ENCODE measurements around the gene B3GNT8.
"Not testable (repeated sequence)": the region's sequence is repeated elsewhere in the genome, so short reads cannot be mapped to it uniquely, and the experiment has no call there.

Gene B3GNT8

DNA sequence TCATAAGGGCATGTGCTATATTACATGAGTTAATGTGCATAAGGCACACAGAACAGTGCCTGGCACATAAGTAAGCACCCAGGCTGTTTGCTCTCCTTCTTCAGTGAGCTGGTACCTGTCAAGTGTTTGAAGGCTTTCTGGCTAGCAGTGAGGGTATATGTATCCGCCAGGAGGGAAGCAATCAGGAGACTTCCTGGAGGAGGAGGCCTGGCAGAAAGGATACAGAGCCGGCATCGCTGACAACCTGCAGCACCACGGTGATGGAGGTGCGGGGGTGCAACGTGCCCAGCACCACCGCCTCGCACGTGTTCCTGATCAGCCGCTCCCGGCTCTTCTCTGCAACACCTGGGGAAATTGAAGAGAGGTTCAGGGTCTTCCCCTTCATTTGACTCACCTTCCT lies 35.6 kb downstream of the B3GNT8 start:
- DNase-seq (ENCODE audit: low spot score), result no peak

DNA sequence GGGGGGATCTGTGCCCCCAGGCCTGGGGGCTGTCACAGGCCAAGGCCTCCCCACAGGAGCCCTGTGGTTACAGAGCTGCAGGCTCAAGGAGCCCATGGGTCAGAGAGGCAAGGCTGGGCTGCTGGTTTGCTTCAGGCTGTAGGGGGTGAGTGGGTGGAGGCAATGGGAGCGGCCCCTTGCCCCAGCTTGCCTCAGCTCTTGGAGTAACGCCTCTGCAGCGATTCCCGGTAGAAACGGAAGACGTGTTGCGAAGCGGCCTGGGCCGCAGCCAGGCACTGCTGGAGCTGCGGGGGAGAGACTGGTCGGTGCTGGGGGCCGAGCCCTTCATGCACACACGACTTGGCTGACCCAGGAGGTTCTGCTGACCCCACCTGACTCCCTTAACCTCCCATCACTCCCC lies 40.7 kb downstream of the B3GNT8 start:
- DNase-seq (ENCODE audit: low spot score), result no peak

DNA sequence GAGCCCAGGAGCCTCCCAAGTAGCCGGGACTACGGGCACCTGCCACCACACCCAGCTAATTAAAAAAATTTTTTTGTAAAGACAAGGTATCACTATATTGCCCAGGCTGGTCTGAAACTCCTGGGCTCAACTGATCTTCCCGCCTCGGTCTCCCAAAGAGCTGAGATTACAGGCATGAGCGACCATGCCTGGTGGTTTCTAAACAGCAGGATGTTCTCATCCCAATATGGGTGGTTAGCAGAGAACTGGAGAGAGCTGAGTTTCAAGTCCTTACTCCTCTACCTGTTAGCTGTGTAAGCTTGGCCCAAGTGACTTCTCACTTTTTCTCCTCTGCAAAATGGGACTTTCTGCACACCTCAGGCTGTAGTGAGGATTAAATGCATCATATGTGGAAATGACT lies 42.8 kb downstream of the B3GNT8 start:
- no peak for DNase-seq (ENCODE audit: low spot score)

DNA sequence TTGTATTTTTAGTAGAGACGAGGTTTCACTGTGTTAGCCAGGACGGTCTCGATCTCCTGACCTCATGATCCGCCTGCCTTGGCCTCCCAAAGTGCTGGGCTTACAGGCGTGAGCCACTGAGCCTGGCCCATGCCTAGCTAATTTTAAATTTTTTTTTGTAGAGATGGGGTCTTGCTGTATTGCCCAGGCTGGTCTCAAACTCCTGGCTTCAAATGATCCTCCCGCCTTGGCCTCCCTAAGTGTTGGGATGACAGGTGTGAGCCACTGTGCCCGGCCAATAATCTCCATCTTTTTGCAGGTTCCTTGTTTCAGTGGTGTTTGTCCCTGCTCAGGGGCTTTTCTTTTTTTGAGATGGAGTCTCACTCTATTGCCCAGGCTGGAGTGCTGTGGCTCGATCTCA lies 45.6 kb downstream of the B3GNT8 start:
- not testable (repeated sequence) for DNase-seq (ENCODE audit: low spot score)

DNA sequence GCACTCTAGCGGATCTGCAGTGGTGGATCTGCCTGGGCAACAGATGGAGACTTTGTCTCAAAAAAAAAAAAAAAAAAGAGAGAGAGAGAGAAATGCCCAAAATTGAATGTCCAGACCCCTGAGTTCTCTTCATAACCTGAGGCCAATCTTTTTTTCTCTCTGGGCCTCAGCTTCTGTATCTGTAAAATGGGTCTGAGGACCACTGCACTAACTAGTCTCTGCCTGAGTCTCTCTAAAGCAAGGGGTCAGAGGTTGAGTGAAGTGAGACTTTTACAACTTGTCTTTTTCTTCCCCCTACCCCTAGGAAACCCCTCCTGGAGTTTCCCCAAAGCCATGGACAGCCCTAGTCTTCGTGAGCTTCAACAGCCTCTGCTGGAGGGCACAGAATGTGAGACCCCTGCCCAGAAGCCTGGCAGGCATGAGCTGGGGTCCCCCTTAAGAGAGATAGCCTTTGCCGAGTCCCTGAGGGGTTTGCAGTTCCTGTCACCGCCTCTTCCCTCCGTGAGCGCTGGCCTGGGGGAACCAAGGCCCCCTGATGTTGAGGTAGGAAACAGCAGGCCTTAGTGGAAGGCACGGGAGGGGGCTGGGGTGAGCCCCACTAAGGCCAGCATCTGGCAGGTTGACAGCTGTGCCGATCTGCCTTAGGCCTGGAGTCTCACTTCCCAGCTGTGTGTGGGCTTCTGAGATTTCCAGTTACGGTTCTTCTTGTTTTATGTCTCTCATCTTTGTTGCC lies 49.0 kb downstream of the B3GNT8 start:
- DNase-seq (ENCODE audit: low spot score), result peak; percentile 57

DNA sequence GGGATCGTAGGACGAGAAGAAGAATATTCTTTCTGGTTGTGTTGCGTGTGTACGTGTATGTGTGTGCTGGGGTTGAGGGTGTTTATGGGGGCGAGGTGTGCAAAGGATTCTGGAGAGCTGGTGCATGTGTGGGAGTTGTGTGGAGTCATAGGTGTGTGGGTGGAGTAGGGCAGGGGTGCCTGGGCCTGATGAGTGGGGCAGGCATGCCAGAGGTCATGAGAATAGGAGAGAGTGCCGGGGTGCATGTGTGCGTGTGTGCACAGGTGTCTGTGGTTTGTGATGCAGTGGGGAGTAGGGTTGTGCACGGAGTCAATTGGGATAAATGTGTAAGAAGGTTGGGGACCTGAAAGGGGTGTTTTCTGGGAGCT lies 50.2 kb downstream of the B3GNT8 start:
- DNase-seq (ENCODE audit: low spot score), result no peak

DNA sequence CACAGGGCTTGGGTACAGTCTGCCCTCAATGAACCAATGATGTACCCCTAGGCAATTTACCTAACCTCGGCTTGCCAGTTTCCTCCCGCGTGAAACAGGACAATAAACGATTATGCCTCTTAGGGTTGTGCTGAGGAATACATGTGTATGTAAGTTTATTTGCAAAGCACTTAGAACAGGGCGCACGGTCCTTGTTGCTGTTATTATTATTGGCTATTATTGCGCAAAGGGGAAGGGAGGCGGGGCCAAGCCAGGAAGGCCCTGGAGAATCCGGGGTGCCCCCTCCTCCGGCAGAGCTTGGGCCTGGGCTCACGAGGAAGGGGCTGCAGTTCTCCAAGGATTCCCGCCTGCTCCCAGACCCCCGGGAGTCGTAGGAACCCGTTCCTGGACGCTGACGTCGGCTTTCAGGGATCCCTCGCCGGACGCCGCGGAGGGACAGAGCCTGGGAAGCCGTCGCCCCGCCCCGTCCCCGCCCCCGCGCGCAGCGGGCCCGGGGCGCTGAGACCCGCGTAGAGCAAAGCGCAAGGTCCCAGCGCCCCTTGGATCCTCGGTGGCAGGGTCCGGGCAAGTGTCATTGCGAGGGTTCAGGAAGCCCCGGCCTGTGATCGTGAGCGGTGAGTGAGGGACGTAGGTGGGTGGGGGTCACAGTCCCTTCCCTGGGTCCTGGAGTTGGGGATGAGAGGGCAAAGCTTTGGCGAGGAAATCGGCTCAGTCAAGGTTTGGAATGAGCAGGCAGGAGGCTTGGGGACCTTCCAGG lies 50.8 kb downstream of the B3GNT8 start, which contains the start of gene TMEM91:
Gene TMEM91 (plus strand): TSS at position 293 of the 757 bp plus-strand sequence. CDS start 1,777 bp downstream, outside the sequence.
- DNase-seq (ENCODE audit: low spot score), result no peak
